ENCODE measurements around the gene GPR18. TPM values are rescaled to one million over a fixed set of nuclear protein-coding genes. Genes with fewer than 3 reads are reported as not detected.

The GPR18 gene
- total and polyA plus RNA-seq, 9 of the 15 experiments (the other 6 are each of a cell fraction or from before 2014, with no cell fraction given): 0.75 TPM; not detected in 8

DNA sequence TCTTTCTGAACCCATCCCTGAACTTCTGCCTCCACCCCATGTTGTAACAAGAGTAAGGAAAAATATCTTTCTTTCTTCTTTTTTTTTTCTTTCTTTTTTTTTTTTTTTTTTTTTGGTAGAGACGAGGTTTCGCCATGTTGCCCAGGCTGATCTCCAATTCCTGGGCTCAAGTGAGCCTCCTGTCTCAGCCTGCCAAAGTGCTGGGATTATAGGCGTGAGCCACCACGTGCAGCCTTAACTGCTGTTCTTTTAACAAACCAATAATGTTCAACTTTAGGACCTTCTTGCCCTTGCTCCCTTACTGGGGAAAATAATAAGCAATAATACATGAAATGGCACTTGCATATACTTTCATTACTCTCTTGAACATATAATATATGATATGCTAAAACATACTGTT is 29.4 kb upstream of the GPR18 start (continued):
- TF ChIP-seq, protein P1, sequence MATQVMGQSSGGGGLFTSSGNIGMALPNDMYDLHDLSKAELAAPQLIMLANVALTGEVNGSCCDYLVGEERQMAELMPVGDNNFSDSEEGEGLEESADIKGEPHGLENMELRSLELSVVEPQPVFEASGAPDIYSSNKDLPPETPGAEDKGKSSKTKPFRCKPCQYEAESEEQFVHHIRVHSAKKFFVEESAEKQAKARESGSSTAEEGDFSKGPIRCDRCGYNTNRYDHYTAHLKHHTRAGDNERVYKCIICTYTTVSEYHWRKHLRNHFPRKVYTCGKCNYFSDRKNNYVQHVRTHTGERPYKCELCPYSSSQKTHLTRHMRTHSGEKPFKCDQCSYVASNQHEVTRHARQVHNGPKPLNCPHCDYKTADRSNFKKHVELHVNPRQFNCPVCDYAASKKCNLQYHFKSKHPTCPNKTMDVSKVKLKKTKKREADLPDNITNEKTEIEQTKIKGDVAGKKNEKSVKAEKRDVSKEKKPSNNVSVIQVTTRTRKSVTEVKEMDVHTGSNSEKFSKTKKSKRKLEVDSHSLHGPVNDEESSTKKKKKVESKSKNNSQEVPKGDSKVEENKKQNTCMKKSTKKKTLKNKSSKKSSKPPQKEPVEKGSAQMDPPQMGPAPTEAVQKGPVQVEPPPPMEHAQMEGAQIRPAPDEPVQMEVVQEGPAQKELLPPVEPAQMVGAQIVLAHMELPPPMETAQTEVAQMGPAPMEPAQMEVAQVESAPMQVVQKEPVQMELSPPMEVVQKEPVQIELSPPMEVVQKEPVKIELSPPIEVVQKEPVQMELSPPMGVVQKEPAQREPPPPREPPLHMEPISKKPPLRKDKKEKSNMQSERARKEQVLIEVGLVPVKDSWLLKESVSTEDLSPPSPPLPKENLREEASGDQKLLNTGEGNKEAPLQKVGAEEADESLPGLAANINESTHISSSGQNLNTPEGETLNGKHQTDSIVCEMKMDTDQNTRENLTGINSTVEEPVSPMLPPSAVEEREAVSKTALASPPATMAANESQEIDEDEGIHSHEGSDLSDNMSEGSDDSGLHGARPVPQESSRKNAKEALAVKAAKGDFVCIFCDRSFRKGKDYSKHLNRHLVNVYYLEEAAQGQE (IDR thresholded peaks at IDR 0.05; ENCODE audit: borderline replicate concordance): no peak
- TF ChIP-seq, protein P1 (CRISPR knock-in tag; IDR thresholded peaks at IDR 0.05; ENCODE audit: low read depth): no peak
